Activated T-helper 1 cell treated with anti-CD3 and anti-CD28 coated beads, Interleukin-12 subunit alpha, Interleukin-12 subunit beta, Interleukin-2, Interleukin-4 antibody, amounts not matched to agents 30 ng/mL and 10 ng/mL and 1 ng/mL, durations not matched to agents 14 hours and 24 hours and 36 hours (primary cell): ENCODE measurements around the gene CCNB2. TPM values are rescaled to one million over a fixed set of nuclear protein-coding genes. Genes with fewer than 3 reads are reported as not detected.
"Not testable (repeated sequence)": the region's sequence is repeated elsewhere in the genome, so short reads cannot be mapped to it uniquely, and the experiment has no call there.

ENCODE experiments used
- DNase-seq: peaks from one replicate; pipeline ENCODE4 v3.0.0; 2021; ENCODE audit warnings: low spot score
- H3K27ac Mint-ChIP-seq: one replicate; pipeline ENCODE4 v1.8.0; 2021; ENCODE audit warnings: mild to moderate bottlenecking, mixed read lengths
- H3K27me3 Mint-ChIP-seq: one replicate; pipeline ENCODE4 v1.8.0; 2022; ENCODE audit warnings: mild to moderate bottlenecking, moderate library complexity, mixed read lengths; ENCODE audit not compliant: insufficient read depth
- H3K36me3 Mint-ChIP-seq: one replicate; pipeline ENCODE4 v1.8.0; 2021; ENCODE audit warnings: low read depth, mixed read lengths
- H3K4me1 Mint-ChIP-seq: one replicate; pipeline ENCODE4 v1.8.0; 2021; ENCODE audit warnings: low read depth, mixed read lengths
- H3K4me3 Mint-ChIP-seq: one replicate; pipeline ENCODE4 v1.8.0; 2021; ENCODE audit warnings: mild to moderate bottlenecking, moderate library complexity, mixed read lengths
- H3K9me3 Mint-ChIP-seq: one replicate; pipeline ENCODE4 v1.8.0; 2021; ENCODE audit warnings: mixed read lengths
- intact Hi-C: fragments of 100-400 bp; cut with micrococcal nuclease; formaldehyde crosslinking; loops from one replicate; pipeline ENCODE4 v1.15.1; 2024
- total RNA-seq: library from RNA; stranded (reverse); gene quantifications from 2 replicates; pipeline ENCODE4 v1.2.3, GENCODE V29; 2022

CCNB2 gene
- total RNA-seq, 1 donor from 2014 or later: 36.6 TPM

GRCh38 chr15:59140422-59141226 is 35.7 kb downstream of the CCNB2 start:
- no peaks in the 10 kb centered on the region for H3K27me3 Mint-ChIP-seq
- no peaks in the 10 kb centered on the region for H3K9me3 Mint-ChIP-seq
- peak overlapping the region; percentile 77 for H3K27ac Mint-ChIP-seq
- H3K36me3 Mint-ChIP-seq: peaks cover 40% of the 10 kb centered on the region
- H3K4me3 Mint-ChIP-seq: no peak overlapping the region
- peaks cover 48% of the 10 kb centered on the region for H3K4me1 Mint-ChIP-seq
- intact Hi-C loops: no loop called here
- no peak for DNase-seq

GRCh38 chr15:59143281-59143680 is 38.3 kb downstream of the CCNB2 start:
- Mint-ChIP-seq H3K27me3 (no peaks in the 10 kb centered on the region), H3K4me3 (no peak overlapping the region), H3K36me3 (peaks cover 28% of the 10 kb centered on the region), H3K27ac (no peak overlapping the region), H3K9me3 (no peaks in the 10 kb centered on the region), H3K4me1 (peaks cover 35% of the 10 kb centered on the region)
- DNase-seq: no peak
- intact Hi-C loops: no loop called here

GRCh38 chr15:59144594-59144993 is 39.6 kb downstream of the CCNB2 start:
- DNase-seq, H3K4me3 Mint-ChIP-seq, intact Hi-C loops, H3K27me3 Mint-ChIP-seq, H3K9me3 Mint-ChIP-seq, H3K27ac Mint-ChIP-seq: not testable (repeated sequence)
- H3K36me3 Mint-ChIP-seq: peaks cover 21% of the 10 kb centered on the region
- peaks cover 22% of the 10 kb centered on the region for H3K4me1 Mint-ChIP-seq

- Mint-ChIP-seq H3K9me3 (no peaks in the 10 kb centered on the region), H3K36me3 (peaks cover 16% of the 10 kb centered on the region), H3K27me3 (no peaks in the 10 kb centered on the region), H3K4me1 (peaks cover 3% of the 10 kb centered on the region), H3K27ac (no peak overlapping the region), H3K4me3 (no peak overlapping the region)
- no peak for DNase-seq
- intact Hi-C loops: no loop called here
Observed at GRCh38 chr15:59147666-59148065, 42.7 kb downstream of the CCNB2 start.

- Mint-ChIP-seq H3K27me3 (no peaks in the 10 kb centered on the region), H3K36me3 (peaks cover 19% of the 10 kb centered on the region), H3K9me3 (no peaks in the 10 kb centered on the region), H3K4me3 (no peak overlapping the region), H3K27ac (no peak overlapping the region), H3K4me1 (no peaks in the 10 kb centered on the region)
- DNase-seq: no peak
- intact Hi-C loops: no loop called here
Observed at GRCh38 chr15:59148153-59148833, 43.3 kb downstream of the CCNB2 start.

GRCh38 chr15:59150185-59150584 is 45.2 kb downstream of the CCNB2 start:
- intact Hi-C loops: no loop called here
- Mint-ChIP-seq H3K27ac (no peak overlapping the region), H3K4me1 (no peaks in the 10 kb centered on the region), H3K36me3 (peaks cover 23% of the 10 kb centered on the region), H3K9me3 (no peaks in the 10 kb centered on the region), H3K4me3 (no peak overlapping the region), H3K27me3 (no peaks in the 10 kb centered on the region)
- DNase-seq: no peak

GRCh38 chr15:59152694-59153450 is 47.9 kb downstream of the CCNB2 start:
- H3K36me3 Mint-ChIP-seq: peaks cover 22% of the 10 kb centered on the region
- DNase-seq: no peak
- no peaks in the 10 kb centered on the region for H3K9me3 Mint-ChIP-seq
- no peak overlapping the region for H3K4me3 Mint-ChIP-seq
- intact Hi-C loops: no loop called here
- H3K27me3 Mint-ChIP-seq: no peaks in the 10 kb centered on the region
- H3K27ac Mint-ChIP-seq: no peak overlapping the region
- H3K4me1 Mint-ChIP-seq: no peaks in the 10 kb centered on the region

- Mint-ChIP-seq H3K4me1 (no peaks in the 10 kb centered on the region), H3K9me3 (no peaks in the 10 kb centered on the region), H3K27me3 (no peaks in the 10 kb centered on the region), H3K4me3 (no peak overlapping the region), H3K36me3 (peaks cover 22% of the 10 kb centered on the region), H3K27ac (no peak overlapping the region)
- intact Hi-C loops: no loop called here
- DNase-seq: no peak
Observed at GRCh38 chr15:59153466-59153865, 48.5 kb downstream of the CCNB2 start.

GRCh38 chr15:59154243-59154642 is 49.3 kb downstream of the CCNB2 start:
- no peaks in the 10 kb centered on the region for H3K27me3 Mint-ChIP-seq
- peaks cover 25% of the 10 kb centered on the region for H3K36me3 Mint-ChIP-seq
- no peaks in the 10 kb centered on the region for H3K9me3 Mint-ChIP-seq
- no peak overlapping the region for H3K4me3 Mint-ChIP-seq
- H3K4me1 Mint-ChIP-seq: no peaks in the 10 kb centered on the region
- intact Hi-C loops: no loop called here
- DNase-seq: no peak
- no peak overlapping the region for H3K27ac Mint-ChIP-seq

GRCh38 chr15:59155431-59155830 is 50.5 kb downstream of the CCNB2 start:
- H3K9me3 Mint-ChIP-seq: no peaks in the 10 kb centered on the region
- intact Hi-C loops: no loop called here
- H3K27me3 Mint-ChIP-seq: no peaks in the 10 kb centered on the region
- no peaks in the 10 kb centered on the region for H3K4me1 Mint-ChIP-seq
- no peak overlapping the region for H3K27ac Mint-ChIP-seq
- no peak for DNase-seq
- H3K4me3 Mint-ChIP-seq: no peak overlapping the region
- peaks cover 21% of the 10 kb centered on the region for H3K36me3 Mint-ChIP-seq

- H3K27me3 Mint-ChIP-seq: no peaks in the 10 kb centered on the region
- H3K4me1 Mint-ChIP-seq: no peaks in the 10 kb centered on the region
- H3K27ac Mint-ChIP-seq: no peak overlapping the region
- H3K36me3 Mint-ChIP-seq: peaks cover 18% of the 10 kb centered on the region
- no peak for DNase-seq
- no peaks in the 10 kb centered on the region for H3K9me3 Mint-ChIP-seq
- intact Hi-C loops: no loop called here
- no peak overlapping the region for H3K4me3 Mint-ChIP-seq
Observed at GRCh38 chr15:59157396-59157795, 52.5 kb downstream of the CCNB2 start.

- no peaks in the 10 kb centered on the region for H3K27me3 Mint-ChIP-seq
Observed at GRCh38 chr15:59157840-59158700, 53.1 kb downstream of the CCNB2 start.

More at GRCh38 chr15:59157840-59158700, 53.1 kb downstream of the CCNB2 start:
- H3K4me1 Mint-ChIP-seq: no peaks in the 10 kb centered on the region
- no peaks in the 10 kb centered on the region for H3K9me3 Mint-ChIP-seq
- peaks cover 11% of the 10 kb centered on the region for H3K36me3 Mint-ChIP-seq
- no peak overlapping the region for H3K27ac Mint-ChIP-seq
- intact Hi-C loops: no loop called here
- H3K4me3 Mint-ChIP-seq: no peak overlapping the region
- DNase-seq: no peak
